Right lobe of liver (tissue), 6 donors: ENCODE data around the gene ARF4. TPM values are rescaled to one million over a fixed set of nuclear protein-coding genes. Genes with fewer than 3 reads are reported as not detected.
A peak's percentile ranks its signal among the peaks of the same experiment; 100 is the strongest.

Experiments used
- ATAC-seq, 4 donors: fragments of 200-7000 bp; cut with Tn5 transposase; one replicate each; pipeline ENCODE4 v1.9.1; 2020; ENCODE audit warnings: mild to moderate bottlenecking in 4 of 4, moderate library complexity in 4 of 4
- DNase-seq, 3 donors: peaks; one replicate each; pipeline ENCODE4 v3.0.0-alpha.2; 2020
- H3K27ac ChIP-seq, 3 donors: fragments of 200-600 bp; one replicate each; pipeline ENCODE4 v1.8.0; 2022
- H3K27me3 ChIP-seq, 2 donors: fragments of 200-600 bp; one replicate each; pipeline ENCODE4 v1.8.0; 2022
- H3K36me3 ChIP-seq, 4 donors: fragments of 200-600 bp; sonication (generic) in 1 of 4; one replicate each; pipeline versions ENCODE4 v1.5.1 to v1.8.0; 2017 to 2022; ENCODE audit warnings: control low read depth in 1 of 4
- H3K4me1 ChIP-seq, 4 donors: fragments of 200-600 bp; sonication (generic) in 1 of 4; one replicate each; pipeline versions ENCODE4 v1.5.1 to v1.8.0; 2017 to 2022; ENCODE audit warnings: control low read depth in 1 of 4
- H3K4me3 ChIP-seq, 3 donors: fragments of 200-600 bp; one replicate each; pipeline ENCODE4 v1.8.0; 2022
- H3K9me3 ChIP-seq, 4 donors: fragments of 200-600 bp; sonication (generic) in 1 of 4; one replicate each; pipeline versions ENCODE4 v1.5.1 to v1.8.0; 2017 to 2022; ENCODE audit warnings: control low read depth in 1 of 4
- POLR2A ChIP-seq: fragments of 450-650 bp; IDR thresholded peaks from one replicate; pipeline ENCODE4 v1.6.1; 2017; ENCODE audit warnings: antibody characterized with exemption, mild to moderate bottlenecking
- WGBS: methylation state at CpG from one replicate; pipeline ENCODE4 v1.1.6; 2018; ENCODE audit warnings: low coverage, low lambda C conversion rate; ENCODE audit not compliant: insufficient coverage; ENCODE audit errors: missing lambda C conversion rate; 5-methylcytosine and 5-hydroxymethylcytosine counted together
- intact Hi-C, 2 donors: fragments of 100-400 bp; cut with DNase I; formaldehyde crosslinking; loops; one replicate each; pipeline versions ENCODE4 v1.11.2 to v1.14.1; 2022
- total RNA-seq, 6 experiments: library from RNA; depleted of rRNA in 2 of 6; stranded (reverse); fragments of >200 nt in 2 of 6; fragmentation: NEBNext Ultra II Directional in 3 of 6; extraction: Animal tissue kit (Norgen Biotek cat#: 25700) in 3 of 6; gene quantifications; one replicate each; pipeline versions ENCODE4 v1.1.0 to v1.2.4, GENCODE V29; 2016 to 2023
- TF ChIP-seq, protein P1 (sequence below), 4 donors: fragments of 200-600 bp in 3 of 4; fragments of 450-650 bp in 1 of 4; IDR thresholded peaks; one replicate each; pipeline versions ENCODE4 v1.5.1 to v1.8.0; 2016 to 2022; ENCODE audit warnings: antibody characterized with exemption in 4 of 4, mild to moderate bottlenecking in 2 of 4
- donor health status: DM: no; HTN: yes; CAD: no.
- donor health status: DM: no; HTN: no; CAD: no.
- donor health status: DM: no; HTN: no; CAD: no.
- donor health status: DM: no; HTN: yes; CAD: no.
- donor health status: DM: no; HTN: yes; CAD: no.

ARF4 gene
- total RNA-seq, 6 experiments from 2014 or later, result 63.0 to 125 (median 92.7) TPM

DNA sequence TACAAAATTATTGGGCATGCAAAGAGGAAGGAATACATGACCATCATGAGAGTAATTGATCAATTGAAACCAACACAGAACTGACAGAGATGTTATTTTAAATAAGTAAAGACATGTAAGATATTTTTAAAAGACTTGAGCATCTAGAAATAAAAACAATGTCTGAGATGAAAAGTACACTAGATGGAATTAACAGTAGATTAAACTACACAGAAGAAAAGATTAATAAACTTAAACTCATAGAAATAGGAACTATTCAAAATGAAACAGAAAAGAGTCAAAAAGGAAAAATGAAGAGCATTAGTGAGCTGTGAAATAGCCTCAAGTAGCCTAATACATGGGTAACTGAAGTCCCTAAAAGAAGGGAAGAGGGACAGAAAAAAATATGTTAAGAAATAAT is 8.5 kb upstream of the ARF4 start:
- H3K27ac ChIP-seq, result no peak overlapping the region
- no peak for ATAC-seq
- TF ChIP-seq POLR2A, result no peak
- TF ChIP-seq, protein P1, sequence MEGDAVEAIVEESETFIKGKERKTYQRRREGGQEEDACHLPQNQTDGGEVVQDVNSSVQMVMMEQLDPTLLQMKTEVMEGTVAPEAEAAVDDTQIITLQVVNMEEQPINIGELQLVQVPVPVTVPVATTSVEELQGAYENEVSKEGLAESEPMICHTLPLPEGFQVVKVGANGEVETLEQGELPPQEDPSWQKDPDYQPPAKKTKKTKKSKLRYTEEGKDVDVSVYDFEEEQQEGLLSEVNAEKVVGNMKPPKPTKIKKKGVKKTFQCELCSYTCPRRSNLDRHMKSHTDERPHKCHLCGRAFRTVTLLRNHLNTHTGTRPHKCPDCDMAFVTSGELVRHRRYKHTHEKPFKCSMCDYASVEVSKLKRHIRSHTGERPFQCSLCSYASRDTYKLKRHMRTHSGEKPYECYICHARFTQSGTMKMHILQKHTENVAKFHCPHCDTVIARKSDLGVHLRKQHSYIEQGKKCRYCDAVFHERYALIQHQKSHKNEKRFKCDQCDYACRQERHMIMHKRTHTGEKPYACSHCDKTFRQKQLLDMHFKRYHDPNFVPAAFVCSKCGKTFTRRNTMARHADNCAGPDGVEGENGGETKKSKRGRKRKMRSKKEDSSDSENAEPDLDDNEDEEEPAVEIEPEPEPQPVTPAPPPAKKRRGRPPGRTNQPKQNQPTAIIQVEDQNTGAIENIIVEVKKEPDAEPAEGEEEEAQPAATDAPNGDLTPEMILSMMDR (IDR thresholded peaks at IDR 0.05), result no peak
- no peaks in the 10 kb centered on the region for H3K27me3 ChIP-seq
- H3K9me3 ChIP-seq, result no peaks in the 10 kb centered on the region
- no peaks in the 10 kb centered on the region for H3K36me3 ChIP-seq
- no peak for DNase-seq
- intact Hi-C loops, result no loop called here
- H3K4me3 ChIP-seq, result no peak overlapping the region
- H3K4me1 ChIP-seq, result no peaks in the 10 kb centered on the region

DNA sequence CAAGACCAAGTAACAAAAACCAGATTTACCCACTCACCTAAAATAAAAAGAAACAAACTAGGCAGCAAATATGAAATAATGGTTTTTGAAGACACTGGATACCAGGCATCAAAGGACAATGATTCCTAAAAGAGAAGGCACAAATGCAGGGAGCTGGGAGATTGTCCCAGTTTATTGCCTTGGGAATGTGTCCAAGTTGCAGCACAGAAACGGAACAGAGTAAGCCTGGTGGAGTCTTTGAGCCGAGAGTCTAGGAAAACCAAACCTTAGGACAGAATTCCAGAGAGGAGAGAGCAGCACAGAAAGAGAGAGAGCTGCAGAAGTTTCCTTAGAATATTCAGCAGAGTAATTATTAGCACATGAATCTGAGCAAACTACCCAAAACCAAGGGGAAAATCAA is 7.8 kb upstream of the ARF4 start:
- Histone ChIP-seq H3K27me3 (no peaks in the 10 kb centered on the region), H3K27ac (no peak overlapping the region), H3K4me3 (no peak overlapping the region), H3K9me3 (no peaks in the 10 kb centered on the region), H3K4me1 (no peaks in the 10 kb centered on the region), H3K36me3 (no peaks in the 10 kb centered on the region)
- no peak for ATAC-seq
- TF ChIP-seq POLR2A, result no peak
- TF ChIP-seq, protein P1 (IDR thresholded peaks at IDR 0.05), result no peak
- WGBS, result 92% methylated on average over 2 of the region's 2 CpGs
- intact Hi-C loops, result no loop called here
- no peak for DNase-seq

DNA sequence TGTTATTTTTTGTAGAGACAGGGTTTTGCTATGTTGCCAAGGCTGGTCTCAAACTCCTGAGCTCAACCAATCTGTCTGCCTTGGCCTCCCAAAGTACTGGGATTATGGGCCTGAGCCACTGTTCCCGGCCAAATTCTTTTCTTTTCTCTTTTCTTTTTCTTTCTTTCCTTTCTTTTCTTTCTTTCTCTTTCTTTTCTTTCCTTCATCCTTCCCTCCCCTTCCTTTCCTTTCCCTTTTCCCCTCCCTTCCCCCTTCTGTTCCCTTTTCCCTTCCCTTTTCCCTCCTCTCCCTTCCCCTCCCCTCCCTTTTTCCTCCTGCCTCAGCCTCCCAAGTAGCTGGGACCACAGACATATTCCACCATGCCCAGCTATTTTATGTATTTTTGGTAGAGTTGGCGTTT is 3.1 kb upstream of the ARF4 start:
- intact Hi-C loops, result no loop called here
- TF ChIP-seq, protein P1 (IDR thresholded peaks at IDR 0.05), result no peak
- TF ChIP-seq POLR2A, result no peak
- Histone ChIP-seq H3K4me3 (no peak overlapping the region), H3K36me3 (no peaks in the 10 kb centered on the region), H3K9me3 (no peaks in the 10 kb centered on the region), H3K27ac (no peak overlapping the region), H3K27me3 (no peaks in the 10 kb centered on the region), H3K4me1 (peaks cover 0 to 18% (median 1%) of the 10 kb centered on the region in 4 donors)
- no peak for DNase-seq
- ATAC-seq, result no peak
- 100% methylated on average over 1 of the region's 2 CpGs for WGBS

DNA sequence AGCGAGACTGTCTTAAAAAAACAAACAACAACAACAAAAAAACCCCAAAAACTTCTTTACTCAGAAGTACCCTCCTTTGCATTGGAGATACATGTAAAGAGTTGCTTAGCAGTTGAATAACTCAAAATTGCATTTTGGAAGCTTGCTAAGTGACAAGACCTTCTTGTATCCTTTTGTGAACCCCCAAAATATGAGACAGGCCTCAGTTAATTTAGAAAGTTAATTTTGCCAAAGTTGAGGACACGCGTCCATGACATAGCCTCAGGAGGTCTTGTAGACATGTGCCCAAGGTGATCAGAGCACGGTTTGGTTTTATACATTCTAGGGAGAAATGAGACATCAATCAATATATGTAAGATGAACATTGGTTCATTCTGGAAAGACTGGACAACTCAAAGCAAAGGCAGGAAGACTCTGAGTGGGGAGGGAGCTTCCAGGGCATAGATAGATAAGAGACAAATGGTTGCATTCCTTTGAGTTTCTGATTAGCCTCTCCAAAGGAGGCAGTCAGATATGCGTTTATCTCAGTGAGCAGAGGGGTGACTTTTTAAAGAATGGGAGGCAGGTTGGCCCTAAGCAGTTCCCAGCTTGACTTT is 1.7 kb upstream of the ARF4 start:
- TF ChIP-seq, protein P1 (IDR thresholded peaks at IDR 0.05), result no peak
- no peak for TF ChIP-seq POLR2A
- no peaks in the 10 kb centered on the region for H3K36me3 ChIP-seq
- H3K9me3 ChIP-seq, result no peaks in the 10 kb centered on the region
- H3K4me3 ChIP-seq, result peak overlapping the region; percentile 34 to 87 (median 83)
- 55% methylated on average over 4 of the region's 5 CpGs for WGBS
- peaks cover 0 to 31% (median 8%) of the 10 kb centered on the region in 4 donors for H3K4me1 ChIP-seq
- intact Hi-C loops, result loop anchor here in 1 of 2 donors (5.0 to 10.0 kb wide), 2 partner anchors 42 to 156 kb away; partner anchors contain the start of genes PDE12 and SLMAP
- DNase-seq, result no peak
- peak overlapping the region in 2 of 3 donors; percentile 86 to 88 for H3K27ac ChIP-seq
- no peak for ATAC-seq
- no peaks in the 10 kb centered on the region for H3K27me3 ChIP-seq
